ENCODE measurements around the gene CROCC2. TPM values are rescaled to one million over a fixed set of nuclear protein-coding genes. Genes with fewer than 3 reads are reported as not detected.

The CROCC2 gene
- polyA plus RNA-seq, 2 of the 4 experiments (the other 2 are of a cell fraction), result not detected

DNA sequence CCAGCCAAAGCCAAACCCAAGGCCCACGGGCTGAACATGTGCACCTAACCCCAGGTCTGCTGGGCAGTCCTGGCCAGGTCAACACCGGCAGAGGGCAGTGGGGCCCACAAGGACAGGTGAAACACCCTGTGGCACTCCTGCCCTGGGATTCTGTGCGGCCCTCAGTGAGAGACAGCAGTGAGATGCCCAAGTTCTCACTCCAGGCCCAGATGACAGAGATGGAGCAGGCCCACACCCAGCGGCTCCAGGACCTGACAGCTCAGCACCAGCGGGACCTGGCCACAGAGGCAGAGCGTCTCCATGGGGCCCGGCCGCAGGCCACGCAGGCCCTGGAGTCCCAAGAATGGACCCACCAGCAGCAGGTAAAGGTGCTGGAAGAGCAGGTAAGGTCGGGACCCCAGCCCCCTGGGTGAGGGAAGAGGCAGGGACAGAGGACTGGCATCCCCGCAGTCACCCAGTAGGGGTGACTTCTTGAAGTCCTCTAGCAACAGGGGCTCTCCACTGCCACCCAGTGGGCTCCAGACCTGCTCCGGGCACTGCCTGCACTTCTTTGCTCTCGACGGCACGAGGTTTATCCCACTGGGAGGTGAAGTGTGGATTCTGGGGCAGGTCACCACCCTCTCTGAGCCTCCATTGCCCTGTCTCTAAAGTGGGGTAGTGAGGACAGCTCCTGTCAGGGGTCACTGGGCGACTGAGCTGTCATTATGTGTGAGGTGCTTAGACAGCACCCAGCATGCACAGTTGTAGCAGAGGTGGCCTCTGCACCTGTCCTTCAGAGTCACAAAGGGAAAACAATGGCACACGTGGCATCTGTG, 83.5 kb downstream of the CROCC2 start:
- POLR2A ChIA-PET, result no interaction called here
- 0 out of 6 replicates have a peak overlapping the region, but pooled peaks of 1 of the 2 experiments have one; percentile 23 for H3K27ac ChIP-seq
- TF ChIP-seq BHLHE40 (IDR thresholded peaks at IDR 0.05; ENCODE audit: low read depth, low read length) (no peak), TP53 (CRISPR knock-in tag; IDR thresholded peaks at IDR 0.05) (no peak), NR3C1 (IDR thresholded peaks at IDR 0.05) (no peak), MYC (IDR thresholded peaks at IDR 0.05; ENCODE audit: borderline replicate concordance, low read length) (no peak), FOXS1 (CRISPR knock-in tag; IDR thresholded peaks at IDR 0.05) (no peak), HOXB5 (CRISPR knock-in tag; IDR thresholded peaks at IDR 0.05) (no peak), EHMT2 (IDR thresholded peaks at IDR 0.05; ENCODE audit: low read depth) (no peak), POLR2AphosphoS2 (conservative IDR thresholded peaks at IDR 0.05; ENCODE audit: low read length) (no peak), FOSL2 (IDR thresholded peaks at IDR 0.05) (no peak), FOSL2 (CRISPR knock-in tag; IDR thresholded peaks at IDR 0.05) (no peak), RCOR1 (IDR thresholded peaks at IDR 0.05; ENCODE audit: low read depth, low read length) (no peak), POLR2A (IDR thresholded peaks at IDR 0.05; ENCODE audit: low read length) (no peak), SMC3 (IDR thresholded peaks at IDR 0.05) (peak; percentile 67), SREBF2 (IDR thresholded peaks at IDR 0.05) (no peak), RARB (CRISPR knock-in tag; IDR thresholded peaks at IDR 0.05) (no peak), EHF (CRISPR knock-in tag; IDR thresholded peaks at IDR 0.05) (no peak), RAD21 (conservative IDR thresholded peaks at IDR 0.05 in 1 of 2, IDR thresholded peaks at IDR 0.05 in 1 of 2) (peak; percentile 59 to 72), HEYL (CRISPR knock-in tag; IDR thresholded peaks at IDR 0.05) (no peak), ZFP36 (IDR thresholded peaks at IDR 0.05; ENCODE audit: borderline replicate concordance, partially characterized antibody) (no peak), ZC3H11A (IDR thresholded peaks at IDR 0.05) (no peak), CBX2 (IDR thresholded peaks at IDR 0.05; ENCODE audit: borderline replicate concordance, low read depth) (no peak), HOXB13 (CRISPR knock-in tag; IDR thresholded peaks at IDR 0.05; ENCODE audit: low read depth) (no peak), CHD2 (IDR thresholded peaks at IDR 0.05; ENCODE audit: low read length, partially characterized antibody) (no peak)
- TF ChIP-seq, protein P1, sequence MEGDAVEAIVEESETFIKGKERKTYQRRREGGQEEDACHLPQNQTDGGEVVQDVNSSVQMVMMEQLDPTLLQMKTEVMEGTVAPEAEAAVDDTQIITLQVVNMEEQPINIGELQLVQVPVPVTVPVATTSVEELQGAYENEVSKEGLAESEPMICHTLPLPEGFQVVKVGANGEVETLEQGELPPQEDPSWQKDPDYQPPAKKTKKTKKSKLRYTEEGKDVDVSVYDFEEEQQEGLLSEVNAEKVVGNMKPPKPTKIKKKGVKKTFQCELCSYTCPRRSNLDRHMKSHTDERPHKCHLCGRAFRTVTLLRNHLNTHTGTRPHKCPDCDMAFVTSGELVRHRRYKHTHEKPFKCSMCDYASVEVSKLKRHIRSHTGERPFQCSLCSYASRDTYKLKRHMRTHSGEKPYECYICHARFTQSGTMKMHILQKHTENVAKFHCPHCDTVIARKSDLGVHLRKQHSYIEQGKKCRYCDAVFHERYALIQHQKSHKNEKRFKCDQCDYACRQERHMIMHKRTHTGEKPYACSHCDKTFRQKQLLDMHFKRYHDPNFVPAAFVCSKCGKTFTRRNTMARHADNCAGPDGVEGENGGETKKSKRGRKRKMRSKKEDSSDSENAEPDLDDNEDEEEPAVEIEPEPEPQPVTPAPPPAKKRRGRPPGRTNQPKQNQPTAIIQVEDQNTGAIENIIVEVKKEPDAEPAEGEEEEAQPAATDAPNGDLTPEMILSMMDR (IDR thresholded peaks at IDR 0.05), result peak; percentile 61
- TF ChIP-seq, protein P2, sequence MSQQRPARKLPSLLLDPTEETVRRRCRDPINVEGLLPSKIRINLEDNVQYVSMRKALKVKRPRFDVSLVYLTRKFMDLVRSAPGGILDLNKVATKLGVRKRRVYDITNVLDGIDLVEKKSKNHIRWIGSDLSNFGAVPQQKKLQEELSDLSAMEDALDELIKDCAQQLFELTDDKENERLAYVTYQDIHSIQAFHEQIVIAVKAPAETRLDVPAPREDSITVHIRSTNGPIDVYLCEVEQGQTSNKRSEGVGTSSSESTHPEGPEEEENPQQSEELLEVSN (IDR thresholded peaks at IDR 0.05; ENCODE audit: borderline replicate concordance, low read depth), result no peak
- TF ChIP-seq, protein P3, sequence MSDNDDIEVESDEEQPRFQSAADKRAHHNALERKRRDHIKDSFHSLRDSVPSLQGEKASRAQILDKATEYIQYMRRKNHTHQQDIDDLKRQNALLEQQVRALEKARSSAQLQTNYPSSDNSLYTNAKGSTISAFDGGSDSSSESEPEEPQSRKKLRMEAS (IDR thresholded peaks at IDR 0.05), result peak; percentile 31; the same call in 1 of the 2 replicates
- DNase-seq (ENCODE audit: low read depth in 1 of 2, low spot score in 1 of 2) (peak; percentile 50 to 74), FAIRE-seq (no peak), ATAC-seq (peak; percentile 73 to 93)
- H3K4me3 ChIP-seq, result no peak overlapping the region
- peaks cover 32% of the 10 kb centered on the region for H3K4me1 ChIP-seq
- WGBS (ENCODE audit: missing lambda C conversion rate), result 44% methylated on average over 7 of the region's 17 CpGs
- no peaks in the 10 kb centered on the region for H3K9me3 ChIP-seq
- no peak overlapping the region for H3K4me2 ChIP-seq
- CTCF ChIA-PET, result interaction anchor here (0.7 to 4.2 kb wide), 11 partner anchors 8 to 238 kb away, joined by 3 to 39 read pairs (median 4); no protein-coding TSS in a partner anchor

DNA sequence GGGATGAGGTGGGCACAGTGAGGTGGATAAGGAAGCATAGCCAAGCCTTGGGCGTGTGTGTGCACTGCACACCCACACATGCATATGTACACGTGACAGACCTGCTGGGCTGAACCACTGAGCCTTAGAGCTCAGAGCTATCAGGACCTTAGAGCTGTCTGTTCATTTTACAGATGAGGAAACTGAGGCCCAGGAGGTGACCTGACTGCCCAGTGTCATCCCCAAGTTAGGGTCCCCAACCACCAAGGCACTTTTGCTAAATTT, 84.1 kb downstream of the CROCC2 start:
- no peak overlapping the region for H3K4me2 ChIP-seq
- peaks cover 32% of the 10 kb centered on the region for H3K4me1 ChIP-seq
- H3K4me3 ChIP-seq, result no peak overlapping the region
- no peak overlapping the region for H3K27ac ChIP-seq
- DNase-seq (ENCODE audit: low read depth in 1 of 2, low spot score in 1 of 2), result no peak
- POLR2A ChIA-PET, result no interaction called here
- CTCF ChIA-PET, result interaction anchor here (0.9 to 4.2 kb wide), 6 partner anchors 12 to 138 kb away, joined by 3 to 39 read pairs (median 6); no protein-coding TSS in a partner anchor
- FAIRE-seq, result no peak
- 42% methylated on average over 2 of the region's 2 CpGs for WGBS (ENCODE audit: missing lambda C conversion rate)
- peak in 1 of 2 experiments; percentile 3; a peak in 3 of 6 replicates for ATAC-seq
- no peaks in the 10 kb centered on the region for H3K9me3 ChIP-seq
- TF ChIP-seq CHD4 (IDR thresholded peaks at IDR 0.05; ENCODE audit: borderline replicate concordance), result no peak
- no peak for TF ChIP-seq JUNB (IDR thresholded peaks at IDR 0.05)
- no peak for TF ChIP-seq RAD21 (conservative IDR thresholded peaks at IDR 0.05 in 1 of 2, IDR thresholded peaks at IDR 0.05 in 1 of 2)
- TF ChIP-seq FOSB (CRISPR knock-in tag; IDR thresholded peaks at IDR 0.05), result no peak
- TF ChIP-seq SMC3 (IDR thresholded peaks at IDR 0.05), result no peak
- no peak for TF ChIP-seq TP53 (CRISPR knock-in tag; IDR thresholded peaks at IDR 0.05)
- TF ChIP-seq, protein P4, sequence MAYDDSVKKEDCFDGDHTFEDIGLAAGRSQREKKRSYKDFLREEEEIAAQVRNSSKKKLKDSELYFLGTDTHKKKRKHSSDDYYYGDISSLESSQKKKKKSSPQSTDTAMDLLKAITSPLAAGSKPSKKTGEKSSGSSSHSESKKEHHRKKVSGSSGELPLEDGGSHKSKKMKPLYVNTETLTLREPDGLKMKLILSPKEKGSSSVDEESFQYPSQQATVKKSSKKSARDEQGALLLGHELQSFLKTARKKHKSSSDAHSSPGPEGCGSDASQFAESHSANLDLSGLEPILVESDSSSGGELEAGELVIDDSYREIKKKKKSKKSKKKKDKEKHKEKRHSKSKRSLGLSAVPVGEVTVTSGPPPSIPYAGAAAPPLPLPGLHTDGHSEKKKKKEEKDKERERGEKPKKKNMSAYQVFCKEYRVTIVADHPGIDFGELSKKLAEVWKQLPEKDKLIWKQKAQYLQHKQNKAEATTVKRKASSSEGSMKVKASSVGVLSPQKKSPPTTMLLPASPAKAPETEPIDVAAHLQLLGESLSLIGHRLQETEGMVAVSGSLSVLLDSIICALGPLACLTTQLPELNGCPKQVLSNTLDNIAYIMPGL (CRISPR knock-in tag; IDR thresholded peaks at IDR 0.05; ENCODE audit: borderline replicate concordance), result no peak
- TF ChIP-seq, protein P5, sequence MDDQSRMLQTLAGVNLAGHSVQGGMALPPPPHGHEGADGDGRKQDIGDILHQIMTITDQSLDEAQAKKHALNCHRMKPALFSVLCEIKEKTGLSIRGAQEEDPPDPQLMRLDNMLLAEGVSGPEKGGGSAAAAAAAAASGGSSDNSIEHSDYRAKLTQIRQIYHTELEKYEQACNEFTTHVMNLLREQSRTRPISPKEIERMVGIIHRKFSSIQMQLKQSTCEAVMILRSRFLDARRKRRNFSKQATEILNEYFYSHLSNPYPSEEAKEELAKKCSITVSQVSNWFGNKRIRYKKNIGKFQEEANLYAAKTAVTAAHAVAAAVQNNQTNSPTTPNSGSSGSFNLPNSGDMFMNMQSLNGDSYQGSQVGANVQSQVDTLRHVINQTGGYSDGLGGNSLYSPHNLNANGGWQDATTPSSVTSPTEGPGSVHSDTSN (IDR thresholded peaks at IDR 0.05), result no peak
